Mesodermal cell (in vitro differentiated cells): ENCODE results near the gene SP140.
"Not testable (repeated sequence)": the region's sequence is repeated elsewhere in the genome, so short reads cannot be mapped to it uniquely, and the experiment has no call there.

Experiments
- H3K27ac ChIP-seq: 2 replicates; pipeline ENCODE4 v1.7.0; 2013; ENCODE audit warnings: mild to moderate bottlenecking, low read depth, low read length, moderate library complexity; ENCODE audit not compliant: severe bottlenecking
- H3K36me3 ChIP-seq: 2 replicates; pipeline ENCODE4 v1.7.1; 2013; ENCODE audit warnings: mild to moderate bottlenecking, low read length, moderate library complexity; ENCODE audit not compliant: control insufficient read depth, insufficient read depth
- H3K4me1 ChIP-seq: one replicate; pipeline ENCODE4 v1.7.1; 2013; ENCODE audit warnings: mild to moderate bottlenecking, low read length; ENCODE audit not compliant: insufficient read depth, control insufficient read depth, poor library complexity, severe bottlenecking
- H3K4me3 ChIP-seq: 2 replicates; pipeline ENCODE4 v1.7.0; 2013; ENCODE audit warnings: low read length, control low read depth, mild to moderate bottlenecking; ENCODE audit not compliant: insufficient read depth, poor library complexity, severe bottlenecking; ENCODE audit errors: extremely low read depth
- H3K9me3 ChIP-seq: 2 replicates; pipeline ENCODE4 v1.7.1; 2013; ENCODE audit warnings: mild to moderate bottlenecking, low read length, moderate library complexity; ENCODE audit not compliant: control insufficient read depth
- WGBS, 2 experiments: methylation state at CpG; one replicate each; pipeline ENCODE4 v1.1.5; 2013; ENCODE audit warnings: missing lambda C conversion rate in 2 of 2; ENCODE audit not compliant: insufficient coverage in 2 of 2; 5-methylcytosine and 5-hydroxymethylcytosine counted together

The SP140 gene

GRCh38 chr2:230254152-230254881 lies 28.8 kb downstream of the SP140 start:
- H3K27ac ChIP-seq: no peak overlapping the region
- no peaks in the 10 kb centered on the region for H3K9me3 ChIP-seq
- no peaks in the 10 kb centered on the region for H3K4me1 ChIP-seq
- no peak overlapping the region for H3K4me3 ChIP-seq
- H3K36me3 ChIP-seq: no peaks in the 10 kb centered on the region
- WGBS, 2 experiments: 90 to 91% methylated on average over 4 of the region's 4 CpGs

GRCh38 chr2:230256733-230257332 lies 31.3 kb downstream of the SP140 start:
- H3K9me3 ChIP-seq: no peaks in the 10 kb centered on the region
- H3K27ac ChIP-seq: no peak overlapping the region
- no peaks in the 10 kb centered on the region for H3K36me3 ChIP-seq
- no peaks in the 10 kb centered on the region for H3K4me1 ChIP-seq
- H3K4me3 ChIP-seq: no peak overlapping the region
- 87 to 100% methylated on average over 3 of the region's 3 CpGs for WGBS, 2 experiments

DNA sequence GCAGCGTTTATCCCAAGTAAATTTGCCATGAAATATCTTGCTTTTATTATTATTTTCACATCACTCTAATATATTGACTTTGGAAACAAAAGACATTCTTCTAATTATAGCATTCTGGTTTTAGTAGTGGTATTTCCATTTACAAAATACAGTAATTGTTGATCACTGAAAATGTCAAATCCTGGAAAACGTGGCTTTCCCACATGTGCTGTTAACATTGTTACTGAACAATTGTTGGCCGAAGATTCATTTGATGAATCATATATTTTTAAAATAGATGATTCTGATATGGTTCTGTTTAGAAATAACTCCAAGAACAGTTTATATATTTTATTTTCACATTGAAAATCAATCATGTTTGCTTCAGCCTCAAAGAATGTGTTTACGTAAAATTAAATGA lies 32.9 kb downstream of the SP140 start:
- WGBS, 2 experiments: 90% methylated on average over 1 of the region's 4 CpGs; no CpG with 5 or more reads in 1 of the 2 experiments

DNA sequence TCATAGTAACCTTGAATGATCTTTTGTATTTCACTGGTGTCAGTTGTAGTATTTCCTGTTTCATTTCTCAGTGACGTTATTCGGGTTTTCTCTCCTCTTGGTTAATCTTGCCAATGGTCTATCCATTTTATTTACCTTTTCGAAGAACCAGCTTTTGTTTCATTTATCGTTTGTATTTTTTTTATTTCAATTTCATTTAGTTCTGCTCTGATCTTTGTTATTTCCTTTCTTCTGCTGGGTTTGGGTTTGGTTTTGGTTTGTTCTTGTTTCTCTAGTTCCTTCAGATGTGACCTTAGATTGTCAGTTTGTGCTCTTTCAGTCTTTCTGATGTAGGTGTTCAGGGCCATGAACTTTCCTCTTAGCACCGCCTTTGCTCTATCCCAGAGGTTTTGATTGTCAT lies 36.7 kb downstream of the SP140 start:
- Histone ChIP-seq H3K9me3 (no peaks in the 10 kb centered on the region), H3K4me1 (peaks cover 3% of the 10 kb centered on the region), H3K27ac (no peak overlapping the region), H3K4me3 (no peak overlapping the region), H3K36me3 (no peaks in the 10 kb centered on the region)
- 91 to 100% methylated on average over 2 to 4 of the region's 5 CpGs for WGBS, 2 experiments

More for the DNA sequence above, 32.9 kb downstream of the SP140 start:
- no peaks in the 10 kb centered on the region for H3K36me3 ChIP-seq
- no peaks in the 10 kb centered on the region for H3K9me3 ChIP-seq
- H3K27ac ChIP-seq: no peak overlapping the region
- H3K4me1 ChIP-seq: no peaks in the 10 kb centered on the region
- no peak overlapping the region for H3K4me3 ChIP-seq

- H3K36me3 ChIP-seq, H3K27ac ChIP-seq: not testable (repeated sequence)
- 59 to 68% methylated on average over 3 to 4 of the region's 4 CpGs for WGBS, 2 experiments
Measured at GRCh38 chr2:230264945-230265344, 39.4 kb downstream of the SP140 start.

GRCh38 chr2:230266638-230267037 lies 41.1 kb downstream of the SP140 start:
- Histone ChIP-seq H3K4me1 (peaks cover 3% of the 10 kb centered on the region), H3K27ac (no peak overlapping the region), H3K9me3 (no peaks in the 10 kb centered on the region), H3K4me3 (no peak overlapping the region), H3K36me3 (no peaks in the 10 kb centered on the region)
- 83 to 87% methylated on average over 4 of the region's 4 CpGs for WGBS, 2 experiments

More at GRCh38 chr2:230264945-230265344, 39.4 kb downstream of the SP140 start:
- H3K9me3 ChIP-seq, H3K4me1 ChIP-seq, H3K4me3 ChIP-seq: not testable (repeated sequence)

- no peaks in the 10 kb centered on the region for H3K9me3 ChIP-seq
- H3K4me1 ChIP-seq: peaks cover 3% of the 10 kb centered on the region
- no peak overlapping the region for H3K4me3 ChIP-seq
- H3K36me3 ChIP-seq: no peaks in the 10 kb centered on the region
- H3K27ac ChIP-seq: no peak overlapping the region
- no CpG with 5 or more reads among the region's 1 CpG for WGBS, 2 experiments
Measured at GRCh38 chr2:230267059-230267458, 41.5 kb downstream of the SP140 start.

DNA sequence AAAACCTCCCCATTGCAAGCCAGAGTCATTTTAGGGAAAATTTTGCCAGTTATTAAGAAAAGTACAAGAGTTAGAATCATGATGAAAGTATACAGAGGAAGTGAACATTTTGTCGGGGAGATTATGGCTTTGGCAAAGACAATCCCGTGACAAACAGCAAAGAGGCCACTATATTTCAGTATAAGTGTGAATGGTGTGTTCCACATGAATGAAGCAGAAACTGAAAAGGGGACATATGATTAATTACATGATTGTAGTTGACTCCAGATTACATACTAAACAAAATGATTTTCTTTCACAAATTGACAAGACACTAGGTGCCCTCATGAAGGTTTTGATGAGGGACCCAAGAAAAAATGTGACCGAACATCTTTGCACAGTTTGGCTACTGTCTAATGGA lies 42.0 kb downstream of the SP140 start:
- Histone ChIP-seq H3K27ac (no peak overlapping the region), H3K9me3 (no peaks in the 10 kb centered on the region)
- 92 to 100% methylated on average over 1 to 2 of the region's 3 CpGs for WGBS, 2 experiments

GRCh38 chr2:230268606-230269243 lies 43.2 kb downstream of the SP140 start:
- Histone ChIP-seq H3K4me1 (peaks cover 3% of the 10 kb centered on the region), H3K36me3 (no peaks in the 10 kb centered on the region), H3K9me3 (no peaks in the 10 kb centered on the region), H3K27ac (no peak overlapping the region), H3K4me3 (no peak overlapping the region)
- WGBS, 2 experiments: 77 to 89% methylated on average over 2 to 3 of the region's 3 CpGs

More for the DNA sequence above, 42.0 kb downstream of the SP140 start:
- H3K36me3 ChIP-seq: no peaks in the 10 kb centered on the region
- H3K4me1 ChIP-seq: peaks cover 3% of the 10 kb centered on the region
- no peak overlapping the region for H3K4me3 ChIP-seq

DNA sequence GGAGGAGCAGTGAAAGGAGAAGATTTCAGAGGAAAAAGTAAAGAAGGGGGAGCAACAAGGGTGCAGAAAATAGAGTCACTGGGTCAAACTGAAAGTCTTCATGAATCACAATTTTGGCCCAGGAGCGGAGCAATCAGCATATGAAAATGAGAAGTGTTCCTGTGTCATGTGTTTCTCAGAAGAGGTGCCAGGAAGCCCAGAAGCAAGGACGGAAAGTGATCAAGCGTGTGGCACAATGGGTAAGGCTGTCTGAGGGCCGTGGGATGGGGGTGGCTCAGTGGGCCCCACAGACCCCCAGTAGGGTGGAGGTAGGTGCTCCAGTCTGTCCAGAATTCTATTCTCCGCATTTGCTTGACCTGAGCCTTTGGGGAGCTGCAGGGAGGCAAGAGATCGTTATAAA lies 44.2 kb downstream of the SP140 start:
- H3K4me1 ChIP-seq: peaks cover 3% of the 10 kb centered on the region
- H3K9me3 ChIP-seq: no peaks in the 10 kb centered on the region
- WGBS, 2 experiments: 88 to 89% methylated on average over 4 to 5 of the region's 6 CpGs
- no peak overlapping the region for H3K27ac ChIP-seq
- H3K4me3 ChIP-seq: no peak overlapping the region
- no peaks in the 10 kb centered on the region for H3K36me3 ChIP-seq

- H3K9me3 ChIP-seq: no peaks in the 10 kb centered on the region
- H3K36me3 ChIP-seq: no peaks in the 10 kb centered on the region
- H3K4me3 ChIP-seq: no peak overlapping the region
- WGBS, 2 experiments: 100% methylated on average over 2 of the region's 2 CpGs
- no peaks in the 10 kb centered on the region for H3K4me1 ChIP-seq
- H3K27ac ChIP-seq: no peak overlapping the region
Measured at GRCh38 chr2:230282936-230283335, 57.4 kb downstream of the SP140 start.
